NCI-H82 (cell line): Measurements from ENCODE around the gene TBXAS1.
A peak's percentile ranks its signal among the peaks of the same experiment; 100 is the strongest.
"Not testable (repeated sequence)": the region's sequence is repeated elsewhere in the genome, so short reads cannot be mapped to it uniquely, and the experiment has no call there.

Source experiments
- DNase-seq: peaks from one replicate; lab custom pipeline; 2025; lab: John Stamatoyannopoulos, UW

TBXAS1 gene

GRCh38 chr7:139893461-139893860 is 64.4 kb downstream of the TBXAS1 start:
- no peak for DNase-seq

- DNase-seq, result no peak
Measured at GRCh38 chr7:139893999-139894398, 64.9 kb downstream of the TBXAS1 start.

GRCh38 chr7:139895141-139895829 is 66.2 kb downstream of the TBXAS1 start:
- peak; percentile 61 for DNase-seq

GRCh38 chr7:139896288-139896687 is 67.2 kb downstream of the TBXAS1 start:
- no peak for DNase-seq

DNA sequence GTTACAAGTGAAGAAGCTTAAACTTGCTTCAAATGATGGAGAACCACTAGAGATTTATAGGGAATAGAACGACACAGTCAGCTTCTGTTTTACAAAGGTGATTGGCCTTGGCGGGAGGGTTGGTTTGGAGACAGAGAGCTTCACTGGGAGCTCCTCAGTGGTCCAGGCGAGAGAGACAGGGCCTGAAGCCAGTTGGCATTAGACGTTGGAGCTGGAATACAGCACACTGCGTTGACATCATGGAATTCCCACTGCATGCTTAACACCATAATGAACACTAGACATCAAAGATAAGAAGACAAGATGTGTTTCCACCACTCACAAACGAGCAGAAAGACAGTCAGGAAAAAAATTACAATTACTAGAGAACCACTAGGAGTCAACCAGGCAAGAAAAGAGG is 67.8 kb downstream of the TBXAS1 start:
- no peak for DNase-seq

DNA sequence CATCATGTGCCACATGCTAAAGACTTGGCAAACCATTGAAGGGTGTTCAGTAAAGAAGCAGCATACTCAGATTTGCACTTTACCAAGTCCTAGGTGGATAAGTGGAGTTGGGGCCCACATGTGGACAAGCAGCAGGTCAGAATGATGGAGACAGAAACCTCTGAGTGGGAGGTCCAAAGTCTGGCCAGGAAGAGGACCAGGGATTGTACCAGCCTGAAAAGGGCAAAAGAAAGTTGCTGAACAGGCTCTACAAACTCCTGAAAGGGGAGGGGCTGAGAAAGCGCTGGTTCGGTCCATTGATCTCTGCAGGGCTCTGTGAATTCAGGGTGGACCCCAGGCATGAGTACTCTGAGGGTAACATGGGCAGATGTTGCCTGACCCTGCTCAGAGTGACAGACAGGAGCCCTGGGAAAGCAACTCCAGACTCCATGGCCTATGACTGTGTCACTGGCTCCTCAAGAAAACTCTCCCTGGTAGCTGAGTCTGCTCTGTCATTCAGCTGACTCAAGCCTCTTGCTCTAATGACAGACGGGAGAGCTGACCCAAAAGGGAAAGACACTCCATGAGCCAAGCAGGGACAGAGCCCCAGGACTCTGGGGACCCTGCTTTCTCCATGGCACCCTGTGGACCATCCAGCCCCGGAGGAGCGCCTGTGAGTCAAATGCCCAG is 68.5 kb downstream of the TBXAS1 start:
- DNase-seq, result no peak

GRCh38 chr7:139898483-139898882 is 69.4 kb downstream of the TBXAS1 start:
- no peak for DNase-seq

GRCh38 chr7:139899328-139899955 is 70.4 kb downstream of the TBXAS1 start:
- no peak for DNase-seq

DNA sequence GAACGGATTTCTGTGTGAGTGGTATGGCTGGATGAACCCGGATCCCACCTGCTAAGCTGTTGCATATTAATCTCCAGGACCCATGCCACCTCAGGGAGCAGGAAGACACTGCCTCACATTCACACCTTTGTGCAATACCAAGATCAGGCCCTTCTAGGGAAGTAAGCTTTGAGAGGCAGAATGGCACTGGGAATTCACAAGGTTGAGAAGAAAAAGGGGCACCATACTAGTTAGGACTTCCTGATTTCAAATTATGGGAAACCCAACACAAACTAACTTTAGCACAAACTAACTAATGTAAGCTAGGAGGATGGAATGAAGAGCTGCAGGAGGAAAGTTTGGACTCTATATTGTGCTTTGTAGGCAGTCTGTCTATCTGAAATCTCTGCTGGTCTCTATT is 71.3 kb downstream of the TBXAS1 start:
- DNase-seq, result no peak

DNA sequence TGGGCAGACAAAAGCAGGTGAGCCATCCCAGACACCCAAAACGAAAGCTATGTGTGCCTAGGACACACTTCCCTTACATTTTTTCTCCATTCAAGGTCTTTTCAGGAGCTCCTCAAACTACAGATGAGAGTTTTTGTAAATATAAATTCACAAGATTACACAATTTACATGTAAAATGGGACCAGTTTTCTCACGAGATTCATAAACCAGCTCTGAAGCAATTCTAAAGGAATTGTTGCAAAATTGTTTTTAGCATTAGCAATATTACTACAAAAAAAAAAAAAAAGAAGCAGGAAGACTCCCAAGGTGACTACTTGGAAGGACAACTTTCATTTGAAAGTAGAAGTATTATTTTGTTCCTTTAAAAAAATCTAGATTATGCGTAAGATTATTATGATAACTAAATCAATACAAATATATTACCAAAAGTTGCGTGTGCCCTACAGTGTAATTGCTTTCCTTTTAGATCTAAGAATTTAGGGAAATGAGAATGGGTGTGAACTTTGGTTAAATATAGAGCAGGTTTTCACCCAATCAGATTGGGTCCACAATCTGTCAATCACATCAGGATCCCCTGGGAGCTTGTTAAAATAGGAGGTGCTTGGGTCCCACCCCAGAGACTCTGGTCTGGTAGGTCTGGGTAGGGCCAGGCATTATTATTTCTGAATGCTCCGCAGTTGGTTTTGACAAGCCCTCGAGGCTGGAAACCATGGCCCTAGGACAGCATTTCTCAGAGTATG is 72.2 kb downstream of the TBXAS1 start:
- no peak for DNase-seq

- no peak for DNase-seq
Measured at GRCh38 chr7:139901901-139902300, 72.8 kb downstream of the TBXAS1 start.

- DNase-seq, result no peak
Measured at GRCh38 chr7:139902436-139903102, 73.5 kb downstream of the TBXAS1 start.

DNA sequence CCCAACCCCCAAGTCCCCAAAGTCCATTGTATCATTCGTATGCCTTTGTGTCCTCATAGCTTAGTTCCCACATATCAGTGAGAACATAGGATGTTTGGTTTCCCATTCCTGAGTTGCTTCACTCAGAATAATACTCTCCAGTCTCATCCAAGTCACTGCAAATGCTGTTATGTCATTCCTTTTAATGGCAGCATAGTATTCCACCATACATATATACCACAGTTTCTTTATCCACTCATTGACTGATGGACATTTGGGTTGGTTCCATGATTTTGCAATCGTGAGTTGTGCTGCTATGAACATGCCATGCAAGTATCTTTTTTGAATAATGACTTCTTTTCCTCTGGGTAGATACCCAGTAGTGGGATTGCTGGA is 74.0 kb downstream of the TBXAS1 start:
- not testable (repeated sequence) for DNase-seq

DNA sequence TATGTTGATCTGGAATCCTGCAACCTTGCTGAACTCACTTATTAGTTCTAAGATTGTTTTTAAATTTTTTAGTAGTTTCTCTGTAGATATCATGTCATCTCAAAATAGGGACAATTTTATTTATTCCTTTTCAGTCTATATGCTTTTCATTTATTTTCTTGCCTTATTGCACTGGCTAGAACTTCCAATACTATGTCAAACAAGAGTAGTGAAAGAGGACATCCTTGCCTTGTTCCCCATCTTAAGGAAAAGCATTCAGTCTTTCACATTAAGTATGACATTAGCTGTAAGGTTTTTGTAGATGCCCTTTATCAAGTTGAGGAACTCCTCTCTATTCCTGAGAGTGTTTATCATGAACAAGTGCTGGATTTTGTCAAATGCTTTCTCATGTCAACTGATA is 77.8 kb downstream of the TBXAS1 start:
- DNase-seq, result no peak

DNA sequence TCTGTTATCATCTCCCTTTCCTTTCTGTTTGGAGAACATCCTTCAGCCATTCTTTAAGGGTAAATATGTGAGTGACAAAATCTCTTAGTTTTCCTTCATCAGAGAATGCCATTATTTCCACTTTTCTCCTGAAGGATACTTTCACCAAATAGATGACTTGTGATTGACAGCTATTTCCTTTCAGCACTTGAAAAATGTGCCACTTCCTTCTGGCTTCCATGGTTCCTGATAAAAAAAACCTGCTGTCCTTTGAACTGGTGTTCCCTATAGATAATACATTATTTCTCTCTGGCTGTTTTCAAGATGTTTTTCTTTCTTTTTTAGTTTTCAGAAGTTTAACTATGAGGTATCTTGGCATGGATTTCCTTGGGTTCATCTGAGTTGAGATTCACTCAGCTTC is 79.7 kb downstream of the TBXAS1 start:
- no peak for DNase-seq

DNA sequence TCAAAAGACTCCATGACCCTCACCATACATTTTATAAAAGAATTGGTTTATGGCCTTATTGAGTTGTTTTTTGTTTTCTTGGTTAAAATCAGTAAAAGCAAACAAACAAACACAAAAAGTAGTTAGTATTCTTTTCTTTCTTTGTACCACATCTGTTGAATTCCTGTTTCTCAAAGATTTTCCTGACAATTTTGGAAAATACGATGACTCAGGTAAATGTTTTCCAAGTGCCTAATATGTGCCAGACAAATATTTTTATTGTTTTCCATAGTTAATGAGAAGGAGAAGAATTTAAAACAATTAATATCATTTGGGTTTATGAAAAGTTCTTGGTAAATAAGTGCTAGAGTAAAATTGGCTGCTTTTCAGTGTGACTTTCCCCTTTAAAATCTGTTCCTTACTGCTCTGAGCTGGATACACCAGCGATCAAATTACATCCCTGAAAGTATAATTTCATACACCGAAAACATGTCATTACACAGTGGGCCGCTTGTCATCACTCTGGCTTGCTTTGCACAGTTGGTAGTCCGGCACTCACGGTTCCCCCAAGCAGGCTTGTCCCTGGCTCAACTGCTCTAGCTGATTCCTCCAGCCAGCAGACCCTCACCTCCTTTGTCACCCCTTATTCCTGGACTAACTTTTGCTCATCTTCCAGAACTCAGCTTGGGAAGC is 80.5 kb downstream of the TBXAS1 start:
- DNase-seq, result no peak

DNA sequence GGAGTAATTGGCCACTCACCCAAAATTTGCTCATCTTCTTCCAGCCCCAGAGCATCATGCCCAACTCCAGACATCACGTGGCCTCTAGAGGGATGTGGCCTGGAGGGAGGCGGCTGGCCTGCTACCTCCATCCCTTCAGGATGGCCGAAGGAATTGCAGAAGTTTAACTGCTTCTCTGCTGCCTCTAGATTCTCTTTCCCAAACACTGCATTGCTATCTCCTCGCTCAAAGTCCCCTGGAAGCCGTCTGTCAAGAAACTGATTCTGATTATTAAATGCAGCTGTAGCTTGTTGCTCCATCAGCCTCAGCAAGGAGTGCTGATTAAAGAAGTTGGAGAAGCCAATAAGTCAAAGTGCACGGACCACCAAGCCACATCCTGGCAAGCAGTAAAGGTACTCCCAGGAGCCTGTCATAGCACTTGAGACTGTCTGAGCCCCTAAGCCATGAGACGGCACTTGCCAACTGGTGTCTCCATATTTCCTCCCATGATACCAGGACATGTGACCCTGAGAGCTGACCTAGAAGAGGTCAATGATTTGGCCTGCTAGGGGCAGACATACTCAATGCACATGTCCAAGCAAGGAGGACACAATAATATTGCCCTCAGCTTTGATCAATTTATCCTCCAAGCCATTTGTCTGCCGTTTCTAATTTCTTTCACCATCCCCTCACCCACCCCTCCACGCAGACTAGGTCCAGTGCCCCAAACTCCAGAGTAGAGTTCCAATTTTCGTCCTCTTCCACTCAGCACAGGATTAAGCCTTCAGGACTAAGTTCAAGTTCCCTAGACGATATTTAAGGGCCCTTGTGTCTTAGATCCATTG is 84.2 kb downstream of the TBXAS1 start:
- no peak for DNase-seq

DNA sequence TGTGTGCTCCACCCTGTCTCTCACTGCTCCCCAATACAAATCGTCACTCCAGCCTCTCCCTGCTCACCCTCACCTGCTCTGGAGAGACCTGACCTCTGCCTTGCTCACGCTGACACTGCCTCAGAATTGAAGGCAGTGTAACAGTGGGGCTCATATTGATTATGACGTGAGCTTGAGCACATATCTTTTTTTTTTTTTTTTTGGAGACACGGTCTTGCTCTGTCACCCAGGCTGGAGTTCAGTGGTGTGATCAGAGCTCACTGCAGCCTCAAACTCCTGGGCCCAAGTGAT is 84.7 kb downstream of the TBXAS1 start:
- DNase-seq, result no peak

- DNase-seq, result no peak
Measured at GRCh38 chr7:139914306-139915267, 85.5 kb downstream of the TBXAS1 start.
